ENCODE results near the gene REEP2. TPM values are rescaled to one million over a fixed set of nuclear protein-coding genes. Genes with fewer than 3 reads are reported as not detected.

REEP2 gene
- total RNA-seq, 1 donor from 2014 or later: 7.3 TPM

DNA sequence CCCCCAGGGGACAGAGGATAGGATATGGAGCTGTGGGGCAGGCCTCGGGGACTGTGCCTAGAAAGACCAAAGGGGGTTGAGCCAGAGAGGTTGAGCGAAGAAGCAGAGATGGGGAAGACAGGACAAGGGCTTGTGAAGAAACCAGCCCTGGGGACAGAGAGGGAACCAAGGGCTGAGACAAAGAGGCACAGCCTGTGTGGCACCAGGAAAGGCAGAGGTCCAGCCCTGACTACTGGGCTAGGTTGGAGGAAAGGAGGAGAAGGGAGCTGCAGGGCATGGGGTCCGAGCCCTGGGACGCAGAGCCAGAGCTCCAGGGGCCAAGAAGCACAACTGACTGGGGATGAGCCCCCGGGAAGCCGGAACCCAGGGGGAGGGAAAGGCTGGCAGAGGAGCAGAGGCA, 9.2 kb downstream of the REEP2 start:
- H3K4me1 ChIP-seq (ENCODE audit: control insufficient read depth in 3 of 3, insufficient read depth in 3 of 3, low read length in 3 of 3): peaks cover 6 to 9% (median 9%) of the 10 kb centered on the region in 3 donors
- no peak overlapping the region for H3K27ac ChIP-seq (ENCODE audit: low read depth, low read length)
- no peaks in the 10 kb centered on the region for H3K27me3 ChIP-seq (ENCODE audit: control insufficient read depth in 3 of 3, insufficient read depth in 3 of 3, low read length in 3 of 3)
- H3K36me3 ChIP-seq (ENCODE audit: control insufficient read depth in 3 of 3, insufficient read depth in 3 of 3, low read length in 3 of 3): no peaks in the 10 kb centered on the region
- H3K4me3 ChIP-seq (ENCODE audit: low read length in 3 of 3): no peak overlapping the region
- H3K9ac ChIP-seq (ENCODE audit: low read depth in 1 of 3, low read length in 3 of 3): peak overlapping the region in 1 of 3 donors; percentile 25
- no peaks in the 10 kb centered on the region for H3K9me3 ChIP-seq (ENCODE audit: control insufficient read depth in 3 of 3, low read length in 3 of 3)

DNA sequence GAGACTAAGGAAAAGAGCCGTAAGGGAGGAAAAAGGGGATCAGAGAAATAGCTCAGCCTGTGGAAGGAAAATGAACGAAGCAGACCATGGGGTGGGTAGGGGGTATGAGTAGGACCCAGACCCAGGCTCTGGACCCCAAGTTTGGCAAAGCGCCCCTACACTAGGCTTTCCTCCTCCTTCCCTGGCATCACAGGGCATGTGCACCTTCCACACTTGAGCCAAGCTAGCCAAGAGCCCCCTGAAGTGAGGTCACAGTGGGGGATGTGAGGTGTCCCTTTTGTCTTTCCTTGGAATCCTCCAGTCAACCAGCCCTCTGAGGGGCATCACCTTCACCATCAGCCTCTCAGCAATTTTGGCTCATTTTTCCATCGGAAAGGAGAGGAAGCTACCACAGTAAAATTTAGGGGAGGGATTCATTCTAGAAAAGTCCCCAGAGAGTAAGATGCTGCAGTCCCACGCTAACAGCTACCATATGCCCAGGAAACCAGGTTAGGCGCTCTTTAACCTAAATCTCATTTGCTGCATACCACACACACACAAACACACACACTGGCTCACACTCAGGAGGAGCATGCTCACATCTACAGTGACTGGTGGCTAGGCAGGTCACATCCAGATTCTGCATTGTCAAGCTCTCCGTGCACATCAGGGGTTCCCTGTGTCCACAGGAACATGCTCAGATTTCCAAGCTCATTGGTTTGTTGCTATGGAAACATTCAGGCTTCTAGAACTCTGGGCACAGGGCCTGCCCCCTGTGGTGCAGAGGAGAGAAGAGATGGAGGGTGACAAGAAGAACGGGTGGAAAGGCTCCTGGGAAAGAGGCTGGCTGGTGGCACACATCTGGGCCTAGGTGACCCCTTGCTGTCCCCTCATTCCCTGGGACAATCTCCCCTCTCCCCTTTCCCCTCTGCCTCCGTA, 9.9 kb downstream of the REEP2 start:
- Histone ChIP-seq H3K9ac (ENCODE audit: low read depth in 1 of 3, low read length in 3 of 3) (peak overlapping the region in 1 of 3 donors; percentile 25), H3K9me3 (ENCODE audit: control insufficient read depth in 3 of 3, low read length in 3 of 3) (no peaks in the 10 kb centered on the region), H3K4me1 (ENCODE audit: control insufficient read depth in 3 of 3, insufficient read depth in 3 of 3, low read length in 3 of 3) (peaks cover 6 to 9% (median 9%) of the 10 kb centered on the region in 3 donors), H3K27me3 (ENCODE audit: control insufficient read depth in 3 of 3, insufficient read depth in 3 of 3, low read length in 3 of 3) (no peaks in the 10 kb centered on the region), H3K4me3 (ENCODE audit: low read length in 3 of 3) (no peak overlapping the region), H3K27ac (ENCODE audit: low read depth, low read length) (no peak overlapping the region), H3K36me3 (ENCODE audit: control insufficient read depth in 3 of 3, insufficient read depth in 3 of 3, low read length in 3 of 3) (no peaks in the 10 kb centered on the region)

DNA sequence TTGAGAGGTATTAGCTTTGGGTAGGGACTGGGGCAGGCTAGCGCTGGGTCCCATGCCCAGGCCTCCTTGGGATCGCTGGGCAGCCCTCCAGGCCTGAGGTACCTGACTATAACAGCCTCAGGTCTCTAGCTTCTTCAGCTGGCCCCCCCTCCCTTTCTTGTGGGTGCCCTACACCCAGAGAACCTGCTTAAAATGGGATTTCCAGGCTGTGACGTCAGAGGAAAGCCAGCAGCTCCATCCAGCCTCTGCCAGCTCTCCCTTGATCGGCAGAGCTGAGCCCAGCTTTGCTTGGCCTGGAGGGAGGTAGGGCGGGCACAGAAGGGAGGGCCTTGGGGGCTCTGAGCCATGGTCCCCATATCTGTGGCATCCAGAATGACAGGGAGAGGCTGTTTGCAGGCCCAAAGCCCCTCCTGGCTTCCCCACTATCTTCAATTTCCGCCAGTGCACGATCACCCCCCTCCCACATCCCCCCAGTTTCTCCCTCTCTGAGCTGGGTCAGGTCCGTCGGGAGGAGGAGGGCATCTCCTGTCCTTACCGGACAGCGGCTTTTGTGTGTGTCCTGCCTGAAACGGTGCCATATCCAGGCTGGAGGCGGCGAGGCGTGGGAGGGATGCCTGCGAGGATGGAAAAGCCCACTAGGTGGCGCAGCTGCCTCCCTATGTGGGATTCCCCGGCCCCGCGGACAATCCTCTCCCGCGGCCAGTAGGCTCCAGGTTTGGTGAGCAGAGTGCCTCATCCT, 10.8 kb downstream of the REEP2 start:
- Histone ChIP-seq H3K4me3 (ENCODE audit: low read length in 3 of 3) (peak overlapping the region; percentile 38 to 52 (median 46)), H3K27me3 (ENCODE audit: control insufficient read depth in 3 of 3, insufficient read depth in 3 of 3, low read length in 3 of 3) (no peaks in the 10 kb centered on the region), H3K36me3 (ENCODE audit: control insufficient read depth in 3 of 3, insufficient read depth in 3 of 3, low read length in 3 of 3) (no peaks in the 10 kb centered on the region), H3K27ac (ENCODE audit: low read depth, low read length) (no peak overlapping the region), H3K9ac (ENCODE audit: low read depth in 1 of 3, low read length in 3 of 3) (peak overlapping the region in 2 of 3 donors; percentile 11 to 40), H3K9me3 (ENCODE audit: control insufficient read depth in 3 of 3, low read length in 3 of 3) (no peaks in the 10 kb centered on the region), H3K4me1 (ENCODE audit: control insufficient read depth in 3 of 3, insufficient read depth in 3 of 3, low read length in 3 of 3) (peaks cover 6 to 9% (median 9%) of the 10 kb centered on the region in 3 donors)

DNA sequence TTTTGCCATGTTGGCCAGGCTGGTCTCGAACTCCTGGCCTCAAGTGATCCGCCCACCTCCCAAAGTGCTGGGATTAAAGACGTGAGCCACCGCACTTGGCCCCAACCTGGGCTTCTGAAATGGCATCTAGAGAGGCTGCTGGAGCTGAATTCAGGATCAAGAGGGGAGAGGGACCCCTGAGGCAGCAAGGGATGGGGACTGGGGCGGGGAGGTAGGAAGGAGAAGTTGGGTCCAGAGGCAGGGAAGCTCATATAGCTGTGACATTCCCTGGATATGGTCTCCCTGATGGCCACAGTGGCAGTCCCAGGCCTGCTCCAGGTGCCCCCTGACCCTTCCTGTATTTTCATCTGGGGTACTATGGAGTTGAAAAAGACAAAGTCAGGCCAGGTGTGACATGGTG, 12.1 kb downstream of the REEP2 start:
- no peak overlapping the region for H3K27ac ChIP-seq (ENCODE audit: low read depth, low read length)
- H3K36me3 ChIP-seq (ENCODE audit: control insufficient read depth in 3 of 3, insufficient read depth in 3 of 3, low read length in 3 of 3): no peaks in the 10 kb centered on the region
- peaks cover 6 to 9% (median 9%) of the 10 kb centered on the region in 3 donors for H3K4me1 ChIP-seq (ENCODE audit: control insufficient read depth in 3 of 3, insufficient read depth in 3 of 3, low read length in 3 of 3)
- H3K9me3 ChIP-seq (ENCODE audit: control insufficient read depth in 3 of 3, low read length in 3 of 3): no peaks in the 10 kb centered on the region
- peaks cover 0 to 3% (median 0%) of the 10 kb centered on the region in 3 donors for H3K27me3 ChIP-seq (ENCODE audit: control insufficient read depth in 3 of 3, insufficient read depth in 3 of 3, low read length in 3 of 3)
- H3K4me3 ChIP-seq (ENCODE audit: low read length in 3 of 3): no peak overlapping the region
- H3K9ac ChIP-seq (ENCODE audit: low read depth in 1 of 3, low read length in 3 of 3): no peak overlapping the region

DNA sequence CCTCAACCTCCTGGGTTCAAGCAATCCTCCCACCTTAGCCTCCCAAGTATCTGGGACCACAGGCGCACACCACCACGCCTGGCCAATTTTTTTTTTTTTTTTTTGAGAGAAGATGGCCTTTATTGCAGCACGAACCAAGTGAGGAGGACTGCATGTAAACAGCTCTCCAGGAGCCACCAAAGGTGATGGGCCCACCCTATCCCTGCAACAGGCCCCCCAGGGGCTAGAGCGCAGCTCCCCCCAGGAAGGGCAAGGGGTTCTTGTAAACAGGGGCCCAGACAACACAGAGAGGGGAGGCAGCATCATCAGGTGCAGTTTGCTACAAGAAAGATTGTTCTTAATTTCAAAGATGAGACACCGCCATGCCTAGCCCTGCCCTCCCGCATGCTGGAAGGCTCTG, 13.9 kb downstream of the REEP2 start:
- no peaks in the 10 kb centered on the region for H3K9me3 ChIP-seq (ENCODE audit: control insufficient read depth in 3 of 3, low read length in 3 of 3)
- H3K9ac ChIP-seq (ENCODE audit: low read depth in 1 of 3, low read length in 3 of 3): no peak overlapping the region
- H3K36me3 ChIP-seq (ENCODE audit: control insufficient read depth in 3 of 3, insufficient read depth in 3 of 3, low read length in 3 of 3): no peaks in the 10 kb centered on the region
- peaks cover 6 to 9% (median 9%) of the 10 kb centered on the region in 3 donors for H3K4me1 ChIP-seq (ENCODE audit: control insufficient read depth in 3 of 3, insufficient read depth in 3 of 3, low read length in 3 of 3)
- H3K4me3 ChIP-seq (ENCODE audit: low read length in 3 of 3): no peak overlapping the region
- H3K27ac ChIP-seq (ENCODE audit: low read depth, low read length): no peak overlapping the region
- H3K27me3 ChIP-seq (ENCODE audit: control insufficient read depth in 3 of 3, insufficient read depth in 3 of 3, low read length in 3 of 3): peaks cover 0 to 3% (median 0%) of the 10 kb centered on the region in 3 donors

DNA sequence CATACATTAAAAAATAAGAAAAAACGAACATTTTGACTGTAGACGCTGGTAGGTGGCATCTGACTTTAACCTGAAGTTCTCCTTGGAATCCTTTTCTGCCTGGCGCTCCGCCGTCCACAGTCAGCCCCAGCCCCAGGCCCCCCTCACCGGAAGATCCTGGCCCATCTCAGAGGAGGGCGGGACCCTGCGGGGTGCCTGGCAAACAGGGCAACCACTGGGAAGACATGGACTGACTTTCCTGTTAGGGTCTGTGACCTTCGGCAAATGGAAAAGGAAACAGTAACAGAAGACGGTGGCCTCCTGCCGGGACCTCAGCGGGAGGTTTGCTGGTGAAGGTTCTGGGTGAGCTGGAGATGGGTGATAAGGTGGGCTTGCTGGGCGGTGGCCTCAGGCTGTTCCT, 14.7 kb downstream of the REEP2 start:
- no peak overlapping the region for H3K27ac ChIP-seq (ENCODE audit: low read depth, low read length)
- peaks cover 10 to 13% (median 11%) of the 10 kb centered on the region in 3 donors for H3K4me1 ChIP-seq (ENCODE audit: control insufficient read depth in 3 of 3, insufficient read depth in 3 of 3, low read length in 3 of 3)
- H3K9ac ChIP-seq (ENCODE audit: low read depth in 1 of 3, low read length in 3 of 3): no peak overlapping the region
- H3K4me3 ChIP-seq (ENCODE audit: low read length in 3 of 3): no peak overlapping the region
- no peaks in the 10 kb centered on the region for H3K9me3 ChIP-seq (ENCODE audit: control insufficient read depth in 3 of 3, low read length in 3 of 3)
- no peaks in the 10 kb centered on the region for H3K36me3 ChIP-seq (ENCODE audit: control insufficient read depth in 3 of 3, insufficient read depth in 3 of 3, low read length in 3 of 3)
- peaks cover 0 to 3% (median 0%) of the 10 kb centered on the region in 3 donors for H3K27me3 ChIP-seq (ENCODE audit: control insufficient read depth in 3 of 3, insufficient read depth in 3 of 3, low read length in 3 of 3)

DNA sequence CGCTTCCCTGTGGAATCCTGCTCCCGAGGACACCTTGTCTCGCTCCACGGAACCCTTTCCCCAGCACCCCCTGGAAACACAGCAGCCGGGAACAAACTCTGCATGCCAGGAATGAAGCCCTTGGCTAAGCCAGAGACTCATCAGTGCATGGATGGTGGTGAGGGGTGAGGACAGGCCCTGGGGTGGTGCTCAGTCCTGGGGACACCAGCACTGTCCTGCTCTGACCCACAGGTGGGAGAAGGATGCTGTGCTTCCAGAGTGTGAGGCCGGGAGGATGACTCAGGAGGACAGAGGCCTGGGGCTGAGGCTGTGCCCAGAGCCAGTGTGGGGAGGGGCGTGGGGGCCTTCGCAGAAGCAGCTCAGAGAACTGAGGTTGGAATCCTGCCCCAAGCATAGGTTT, 15.3 kb downstream of the REEP2 start:
- H3K27ac ChIP-seq (ENCODE audit: low read depth, low read length): no peak overlapping the region
- no peaks in the 10 kb centered on the region for H3K36me3 ChIP-seq (ENCODE audit: control insufficient read depth in 3 of 3, insufficient read depth in 3 of 3, low read length in 3 of 3)
- no peak overlapping the region for H3K9ac ChIP-seq (ENCODE audit: low read depth in 1 of 3, low read length in 3 of 3)
- H3K27me3 ChIP-seq (ENCODE audit: control insufficient read depth in 3 of 3, insufficient read depth in 3 of 3, low read length in 3 of 3): peaks cover 0 to 3% (median 0%) of the 10 kb centered on the region in 3 donors
- peaks cover 13 to 16% (median 15%) of the 10 kb centered on the region in 3 donors for H3K4me1 ChIP-seq (ENCODE audit: control insufficient read depth in 3 of 3, insufficient read depth in 3 of 3, low read length in 3 of 3)
- no peaks in the 10 kb centered on the region for H3K9me3 ChIP-seq (ENCODE audit: control insufficient read depth in 3 of 3, low read length in 3 of 3)
- no peak overlapping the region for H3K4me3 ChIP-seq (ENCODE audit: low read length in 3 of 3)

DNA sequence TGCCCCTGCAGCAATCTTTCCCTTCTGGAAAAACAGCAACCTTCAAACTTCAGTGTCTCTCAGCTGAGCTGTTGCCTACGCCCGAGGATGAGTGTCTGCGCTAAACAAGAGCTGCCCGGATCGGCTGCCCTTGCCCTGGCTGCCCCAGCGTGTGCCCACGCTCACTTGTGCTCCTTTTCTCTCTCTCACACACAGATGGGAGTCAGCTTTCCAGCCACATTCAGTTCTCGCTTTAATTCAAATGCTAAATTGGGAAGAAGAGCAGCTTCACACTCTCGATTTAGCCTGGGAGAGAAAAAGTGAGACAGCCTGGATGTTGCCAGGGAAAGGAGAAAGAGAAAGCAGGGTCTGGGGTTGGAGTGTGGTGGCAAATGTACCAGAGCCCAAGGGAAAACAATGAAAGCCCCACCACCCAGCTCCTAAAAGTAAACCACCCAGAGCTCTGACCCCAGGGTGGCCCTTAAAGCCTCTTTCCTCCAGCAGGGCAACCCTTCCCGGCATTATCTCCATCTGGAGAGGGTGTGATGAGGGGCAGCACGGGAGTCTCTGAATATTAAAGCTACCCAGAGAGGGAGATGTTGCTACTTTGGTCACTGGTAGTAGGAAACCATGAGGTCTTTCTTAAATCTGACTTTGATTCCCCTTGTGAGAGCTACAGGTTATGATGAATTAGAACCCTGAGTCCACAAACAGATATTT, 16.5 kb downstream of the REEP2 start:
- Histone ChIP-seq H3K27me3 (ENCODE audit: control insufficient read depth in 3 of 3, insufficient read depth in 3 of 3, low read length in 3 of 3) (peaks cover 0 to 3% (median 0%) of the 10 kb centered on the region in 3 donors), H3K4me3 (ENCODE audit: low read length in 3 of 3) (no peak overlapping the region), H3K9me3 (ENCODE audit: control insufficient read depth in 3 of 3, low read length in 3 of 3) (no peaks in the 10 kb centered on the region), H3K9ac (ENCODE audit: low read depth in 1 of 3, low read length in 3 of 3) (no peak overlapping the region), H3K36me3 (ENCODE audit: control insufficient read depth in 3 of 3, insufficient read depth in 3 of 3, low read length in 3 of 3) (no peaks in the 10 kb centered on the region), H3K27ac (ENCODE audit: low read depth, low read length) (no peak overlapping the region), H3K4me1 (ENCODE audit: control insufficient read depth in 3 of 3, insufficient read depth in 3 of 3, low read length in 3 of 3) (peaks cover 4 to 12% (median 6%) of the 10 kb centered on the region in 3 donors)

DNA sequence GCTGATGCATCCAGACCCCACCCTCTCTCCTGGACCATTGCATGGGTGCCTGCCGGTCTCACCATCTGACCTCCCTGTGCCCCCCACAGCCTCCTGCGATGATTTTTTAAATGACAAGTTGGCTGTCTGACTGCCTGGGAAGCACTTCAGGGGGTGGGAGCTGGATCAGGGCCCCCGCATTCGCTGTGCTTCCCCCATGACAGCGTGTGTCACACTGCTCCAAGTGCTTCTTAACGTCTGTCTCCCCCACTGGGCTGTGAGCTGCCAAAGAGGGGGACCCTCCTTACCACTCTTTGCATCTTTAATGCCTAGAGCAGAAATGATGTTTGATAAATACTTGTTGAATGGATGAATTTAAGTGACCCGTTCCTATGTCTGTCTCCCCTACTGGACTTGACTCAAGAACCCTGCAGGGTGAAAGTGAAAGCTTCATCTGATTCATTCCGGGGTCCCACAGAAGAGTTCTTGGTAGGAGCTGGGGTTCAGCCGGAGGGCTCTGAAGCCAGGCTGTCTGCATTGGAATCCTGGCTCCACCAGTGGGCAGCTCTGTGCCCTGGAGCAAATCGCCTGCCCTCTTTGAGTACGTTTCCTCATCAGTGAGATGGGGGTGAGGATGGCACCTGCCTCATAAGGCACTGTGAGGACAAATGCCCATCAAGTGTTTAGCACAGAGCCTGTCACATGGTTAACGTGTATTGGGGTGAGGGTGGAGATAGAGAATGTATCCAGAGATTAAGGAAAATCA, 18.8 kb downstream of the REEP2 start:
- Histone ChIP-seq H3K4me1 (ENCODE audit: control insufficient read depth in 3 of 3, insufficient read depth in 3 of 3, low read length in 3 of 3) (peaks cover 15 to 19% (median 18%) of the 10 kb centered on the region in 3 donors), H3K36me3 (ENCODE audit: control insufficient read depth in 3 of 3, insufficient read depth in 3 of 3, low read length in 3 of 3) (no peaks in the 10 kb centered on the region), H3K4me3 (ENCODE audit: low read length in 3 of 3) (no peak overlapping the region), H3K9me3 (ENCODE audit: control insufficient read depth in 3 of 3, low read length in 3 of 3) (no peaks in the 10 kb centered on the region), H3K27me3 (ENCODE audit: control insufficient read depth in 3 of 3, insufficient read depth in 3 of 3, low read length in 3 of 3) (peaks cover 0 to 3% (median 0%) of the 10 kb centered on the region in 3 donors), H3K9ac (ENCODE audit: low read depth in 1 of 3, low read length in 3 of 3) (peak overlapping the region in 1 of 3 donors; percentile 3), H3K27ac (ENCODE audit: low read depth, low read length) (no peak overlapping the region)

All from skeletal muscle tissue (tissue), 4 donors.